DND-41 (cell line): ENCODE measurements around the gene IVD.

Experiments
- CTCF ChIP-seq: IDR thresholded peaks from 2 replicates; pipeline ENCODE4 v1.5.1; 2012; ENCODE audit warnings: borderline replicate concordance, low read length, moderate library complexity, mild to moderate bottlenecking; ENCODE audit not compliant: poor library complexity, severe bottlenecking; ENCODE audit errors: extremely low read depth
- EZH2 ChIP-seq: IDR thresholded peaks from 3 replicates; pipeline ENCODE4 v1.6.1; 2012; ENCODE audit warnings: borderline replicate concordance, low read depth, mild to moderate bottlenecking, moderate library complexity, low read length, inconsistent platforms; ENCODE audit not compliant: severe bottlenecking

GRCh38 chr15:40425681-40426080 is 20.1 kb downstream of the IVD start:
- TF ChIP-seq CTCF (no peak), EZH2 (no peak)
